DOHH2 (cell line): Measurements from ENCODE around the gene KIF16B.
"Not testable (repeated sequence)": the region's sequence is repeated elsewhere in the genome, so short reads cannot be mapped to it uniquely, and the experiment has no call there.

ENCODE experiments used
- CTCF ChIP-seq: fragments of 200-600 bp; sonication (generic); IDR thresholded peaks from one replicate; pipeline ENCODE4 v1.5.1; 2014; ENCODE audit warnings: antibody characterized with exemption, mild to moderate bottlenecking, low read depth, low read length; ENCODE audit not compliant: poor library complexity, severe bottlenecking
- EZH2phosphoT487 ChIP-seq: fragments of 200-600 bp; sonication (generic); IDR thresholded peaks from 2 replicates; pipeline ENCODE4 v1.6.1; 2017; ENCODE audit warnings: borderline replicate concordance, mild to moderate bottlenecking, antibody characterized with exemption, low read length, moderate library complexity, mixed read lengths

- not testable (repeated sequence) for TF ChIP-seq CTCF, EZH2phosphoT487
Measured at GRCh38 chr20:16522651-16523050, 50.6 kb downstream of the KIF16B start.
